ENCODE measurements around the gene VSTM1.

DNA sequence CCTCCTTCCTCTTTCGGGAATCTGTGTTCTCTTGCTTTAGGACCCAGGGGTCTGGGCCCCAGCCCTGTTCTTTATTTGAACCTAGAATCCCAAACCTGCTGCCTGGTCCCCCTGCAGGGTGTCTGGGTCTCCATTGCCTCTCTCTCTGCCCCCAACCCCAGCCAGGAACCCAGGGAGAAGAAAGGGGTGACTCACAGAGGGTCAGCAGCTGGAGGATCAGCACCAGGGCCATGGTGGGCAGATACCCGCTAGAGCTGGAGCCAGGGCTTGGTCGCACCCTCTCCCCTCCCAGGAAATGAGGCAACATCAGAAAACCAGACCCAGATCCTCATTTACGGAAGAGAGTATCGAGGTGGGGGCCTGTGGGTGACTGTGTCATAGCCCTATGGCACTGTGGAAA is 36.9 kb upstream of the VSTM1 start, which contains the start of gene OSCAR:
- TF ChIP-seq, protein P1, sequence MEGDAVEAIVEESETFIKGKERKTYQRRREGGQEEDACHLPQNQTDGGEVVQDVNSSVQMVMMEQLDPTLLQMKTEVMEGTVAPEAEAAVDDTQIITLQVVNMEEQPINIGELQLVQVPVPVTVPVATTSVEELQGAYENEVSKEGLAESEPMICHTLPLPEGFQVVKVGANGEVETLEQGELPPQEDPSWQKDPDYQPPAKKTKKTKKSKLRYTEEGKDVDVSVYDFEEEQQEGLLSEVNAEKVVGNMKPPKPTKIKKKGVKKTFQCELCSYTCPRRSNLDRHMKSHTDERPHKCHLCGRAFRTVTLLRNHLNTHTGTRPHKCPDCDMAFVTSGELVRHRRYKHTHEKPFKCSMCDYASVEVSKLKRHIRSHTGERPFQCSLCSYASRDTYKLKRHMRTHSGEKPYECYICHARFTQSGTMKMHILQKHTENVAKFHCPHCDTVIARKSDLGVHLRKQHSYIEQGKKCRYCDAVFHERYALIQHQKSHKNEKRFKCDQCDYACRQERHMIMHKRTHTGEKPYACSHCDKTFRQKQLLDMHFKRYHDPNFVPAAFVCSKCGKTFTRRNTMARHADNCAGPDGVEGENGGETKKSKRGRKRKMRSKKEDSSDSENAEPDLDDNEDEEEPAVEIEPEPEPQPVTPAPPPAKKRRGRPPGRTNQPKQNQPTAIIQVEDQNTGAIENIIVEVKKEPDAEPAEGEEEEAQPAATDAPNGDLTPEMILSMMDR (conservative IDR thresholded peaks at IDR 0.05), result no peak
- TF ChIP-seq EZH2 (IDR thresholded peaks at IDR 0.05; ENCODE audit: low read depth), result no peak
